NCI-H526 (cell line): ENCODE results near the gene CENPL.

Experiments used
- DNase-seq, 2 experiments: peaks; one replicate each; lab custom pipeline; 2025; lab: John Stamatoyannopoulos, UW

Gene CENPL

GRCh38 chr1:173758110-173758509, 66.6 kb downstream of the CENPL start:
- no peak for DNase-seq

- DNase-seq = no peak
These were observed 67.0 kb downstream of the CENPL start for GRCh38 chr1:173757666-173758065.

GRCh38 chr1:173753830-173754229, 70.9 kb downstream of the CENPL start:
- DNase-seq = no peak
